ENCODE data around the gene CNTNAP2.

DNA sequence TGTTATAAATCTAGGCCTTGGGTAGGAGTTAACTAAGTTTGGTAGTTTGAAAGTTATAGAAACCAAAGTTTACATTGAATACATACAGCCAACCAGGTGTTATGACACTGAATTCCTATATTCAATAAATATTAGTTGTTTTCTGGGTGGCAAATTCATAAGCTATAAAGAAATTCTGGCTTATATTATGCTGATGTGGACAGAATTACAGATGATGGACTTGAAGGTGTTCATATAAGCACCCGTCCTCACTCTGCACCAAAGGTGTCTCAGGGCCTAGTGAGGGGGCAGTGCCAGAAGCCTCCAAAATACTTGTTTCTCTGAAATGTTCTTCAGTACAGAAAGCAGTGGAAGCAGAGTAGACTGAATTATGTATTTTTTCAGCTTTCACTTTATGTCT, 973.0 kb downstream of the CNTNAP2 start:
- TF ChIP-seq, protein P1, sequence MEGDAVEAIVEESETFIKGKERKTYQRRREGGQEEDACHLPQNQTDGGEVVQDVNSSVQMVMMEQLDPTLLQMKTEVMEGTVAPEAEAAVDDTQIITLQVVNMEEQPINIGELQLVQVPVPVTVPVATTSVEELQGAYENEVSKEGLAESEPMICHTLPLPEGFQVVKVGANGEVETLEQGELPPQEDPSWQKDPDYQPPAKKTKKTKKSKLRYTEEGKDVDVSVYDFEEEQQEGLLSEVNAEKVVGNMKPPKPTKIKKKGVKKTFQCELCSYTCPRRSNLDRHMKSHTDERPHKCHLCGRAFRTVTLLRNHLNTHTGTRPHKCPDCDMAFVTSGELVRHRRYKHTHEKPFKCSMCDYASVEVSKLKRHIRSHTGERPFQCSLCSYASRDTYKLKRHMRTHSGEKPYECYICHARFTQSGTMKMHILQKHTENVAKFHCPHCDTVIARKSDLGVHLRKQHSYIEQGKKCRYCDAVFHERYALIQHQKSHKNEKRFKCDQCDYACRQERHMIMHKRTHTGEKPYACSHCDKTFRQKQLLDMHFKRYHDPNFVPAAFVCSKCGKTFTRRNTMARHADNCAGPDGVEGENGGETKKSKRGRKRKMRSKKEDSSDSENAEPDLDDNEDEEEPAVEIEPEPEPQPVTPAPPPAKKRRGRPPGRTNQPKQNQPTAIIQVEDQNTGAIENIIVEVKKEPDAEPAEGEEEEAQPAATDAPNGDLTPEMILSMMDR (conservative IDR thresholded peaks at IDR 0.05), result no peak
- no peak for TF ChIP-seq ZFX (IDR thresholded peaks at IDR 0.05)

Measured in C4-2B (cell line).